Mesenchymal stem cell (in vitro differentiated cells and primary cell): ENCODE results near the gene NETO1.
A peak's percentile ranks its signal among the peaks of the same experiment; 100 is the strongest.

ENCODE experiments used
- DNase-seq: peaks from one replicate; pipeline ENCODE4 v3.0.0-alpha.2; 2013
- H2AFZ ChIP-seq: one replicate; pipeline ENCODE4 v1.6.1; 2013; ENCODE audit warnings: low read depth, mild to moderate bottlenecking, control low read depth, inconsistent platforms, low read length, moderate library complexity
- H2AK5ac ChIP-seq: 2 replicates; pipeline ENCODE4 v1.6.1; 2013; ENCODE audit warnings: low read length, moderate library complexity, mild to moderate bottlenecking, inconsistent platforms; ENCODE audit not compliant: severe bottlenecking
- H2BK120ac ChIP-seq: one replicate; pipeline ENCODE4 v1.6.1; 2013; ENCODE audit warnings: low read depth, mild to moderate bottlenecking, inconsistent platforms, low read length, moderate library complexity
- H2BK12ac ChIP-seq, 2 experiments: one replicate each; pipeline ENCODE4 v1.6.1; 2013; ENCODE audit warnings: inconsistent platforms in 2 of 2, low read length in 2 of 2, mild to moderate bottlenecking in 2 of 2, moderate library complexity in 2 of 2, control low read depth in 1 of 2
- H2BK15ac ChIP-seq: one replicate; pipeline ENCODE4 v1.6.1; 2013; ENCODE audit warnings: mild to moderate bottlenecking, low read depth, inconsistent platforms; ENCODE audit not compliant: poor library complexity, severe bottlenecking
- H2BK5ac ChIP-seq: 2 replicates; pipeline ENCODE4 v1.6.1; 2013; ENCODE audit warnings: low read depth, mild to moderate bottlenecking, low read length, control low read depth, inconsistent platforms; ENCODE audit not compliant: poor library complexity, severe bottlenecking
- H3K14ac ChIP-seq, 2 experiments: one replicate each; pipeline ENCODE4 v1.6.1; 2013; ENCODE audit warnings: inconsistent platforms in 2 of 2, low read length in 2 of 2, control low read depth in 1 of 2, mild to moderate bottlenecking in 1 of 2, moderate library complexity in 1 of 2
- H3K18ac ChIP-seq, 2 experiments: one replicate each; pipeline ENCODE4 v1.6.1; 2013; ENCODE audit warnings: inconsistent platforms in 2 of 2, low read length in 2 of 2, control low read depth in 1 of 2, low read depth in 1 of 2, mild to moderate bottlenecking in 1 of 2
- H3K23ac ChIP-seq, 2 experiments: one replicate each; pipeline ENCODE4 v1.6.1; 2013; ENCODE audit warnings: inconsistent platforms in 2 of 2, low read length in 2 of 2, mild to moderate bottlenecking in 2 of 2, moderate library complexity in 2 of 2, control low read depth in 1 of 2
- H3K27ac ChIP-seq: 2 replicates; pipeline ENCODE4 v1.5.1; 2013; ENCODE audit warnings: mild to moderate bottlenecking, moderate library complexity, low read length, control low read depth, inconsistent platforms; ENCODE audit not compliant: poor library complexity, severe bottlenecking
- H3K27me3 ChIP-seq, 2 experiments: 2 replicates each; pipeline versions ENCODE4 v1.6.1 to v1.7.0; 2013; ENCODE audit warnings: low read length in 2 of 2, mild to moderate bottlenecking in 2 of 2, moderate library complexity in 2 of 2, control low read depth in 1 of 2, inconsistent platforms in 1 of 2; ENCODE audit not compliant: control insufficient read depth in 1 of 2, insufficient read depth in 1 of 2
- H3K36me3 ChIP-seq, 2 experiments: 2 replicates each; pipeline versions ENCODE4 v1.6.1 to v1.7.0; 2013; ENCODE audit warnings: low read length in 2 of 2, control low read depth in 1 of 2, inconsistent platforms in 1 of 2, low read depth in 1 of 2, mild to moderate bottlenecking in 1 of 2; ENCODE audit not compliant: insufficient read depth in 2 of 2, control insufficient read depth in 1 of 2
- H3K4ac ChIP-seq, 2 experiments: one replicate each; pipeline ENCODE4 v1.6.1; 2013; ENCODE audit warnings: inconsistent platforms in 2 of 2, low read length in 2 of 2, mild to moderate bottlenecking in 2 of 2, moderate library complexity in 2 of 2, control low read depth in 1 of 2, low read depth in 1 of 2
- H3K4me1 ChIP-seq: 2 replicates; pipeline ENCODE4 v1.6.1; 2013; ENCODE audit warnings: low read depth, low read length, control low read depth; ENCODE audit not compliant: control insufficient read depth, insufficient read depth
- H3K4me2 ChIP-seq: 2 replicates; pipeline ENCODE4 v1.6.1; 2013; ENCODE audit warnings: low read length, mild to moderate bottlenecking, inconsistent platforms; ENCODE audit not compliant: poor library complexity, severe bottlenecking
- H3K4me3 ChIP-seq, 2 experiments: 2 replicates each; pipeline versions ENCODE4 v1.5.1 to v1.7.0; 2013; ENCODE audit warnings: low read length in 2 of 2, mild to moderate bottlenecking in 2 of 2, control low read depth in 1 of 2, low read depth in 1 of 2; ENCODE audit not compliant: insufficient read depth in 1 of 2
- H3K79me1 ChIP-seq: replicated peaks from 2 replicates; pipeline ENCODE4 v1.6.1; 2013; ENCODE audit warnings: mild to moderate bottlenecking, control low read depth, low read length, inconsistent platforms; ENCODE audit not compliant: poor library complexity, severe bottlenecking
- H3K9ac ChIP-seq: 2 replicates; pipeline ENCODE4 v1.7.0; 2013; ENCODE audit warnings: mild to moderate bottlenecking, low read length, moderate library complexity
- H3K9me3 ChIP-seq: 2 replicates; pipeline ENCODE4 v1.7.0; 2013; ENCODE audit warnings: mild to moderate bottlenecking, low read length; ENCODE audit not compliant: control insufficient read depth
- H4K8ac ChIP-seq: one replicate; pipeline ENCODE4 v1.6.1; 2013; ENCODE audit warnings: inconsistent platforms, mild to moderate bottlenecking, low read length, moderate library complexity
- H4K91ac ChIP-seq: one replicate; pipeline ENCODE4 v1.6.1; 2013; ENCODE audit warnings: mild to moderate bottlenecking, low read length, inconsistent platforms
- WGBS: methylation state at CpG from one replicate; pipeline ENCODE4 v1.1.7; 2013; ENCODE audit warnings: mixed read lengths; 5-methylcytosine and 5-hydroxymethylcytosine counted together

Gene NETO1

DNA sequence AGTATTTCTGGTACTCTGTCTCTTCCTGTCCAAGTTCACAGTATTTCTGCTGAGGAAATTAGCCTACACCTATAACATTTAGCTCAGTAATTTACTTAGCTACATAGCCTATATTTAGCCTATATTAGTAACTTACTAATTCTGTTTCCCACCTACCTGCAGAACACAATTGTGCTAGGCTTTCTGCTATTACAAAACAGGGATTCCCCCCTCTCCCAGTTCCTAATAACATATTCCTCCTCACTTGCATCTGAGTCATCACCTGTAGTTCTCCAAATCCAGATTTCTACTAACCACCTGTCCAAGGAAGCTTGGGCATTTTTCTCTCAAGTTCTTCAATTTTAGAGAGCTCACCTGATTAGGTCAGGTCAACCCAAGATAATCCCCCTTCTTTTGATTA is 94.9 kb downstream of the NETO1 start:
- Histone ChIP-seq H3K4me1 (no peaks in the 10 kb centered on the region), H2AK5ac (no peak overlapping the region), H3K36me3 (no peaks in the 10 kb centered on the region), H3K23ac (no peak overlapping the region), H3K79me1 (no peaks in the 10 kb centered on the region), H3K9me3 (peaks cover 4% of the 10 kb centered on the region), H3K4ac (no peak overlapping the region), H3K4me2 (no peak overlapping the region), H2AFZ (no peak overlapping the region), H2BK120ac (no peak overlapping the region), H4K8ac (no peak overlapping the region), H3K14ac (no peak overlapping the region), H3K27ac (no peak overlapping the region), H2BK5ac (no peak overlapping the region), H4K91ac (no peak overlapping the region), H2BK12ac (no peak overlapping the region), H3K9ac (no peak overlapping the region), H3K4me3 (no peak overlapping the region), H3K27me3 (no peaks in the 10 kb centered on the region), H3K18ac (no peak overlapping the region), H2BK15ac (no peak overlapping the region)
- DNase-seq, result no peak

GRCh38 chr18:72768681-72769229 is 99.0 kb downstream of the NETO1 start:
- Histone ChIP-seq H4K91ac (no peak overlapping the region), H3K14ac (no peak overlapping the region), H3K79me1 (no peaks in the 10 kb centered on the region), H3K9ac (no peak overlapping the region), H2BK12ac (no peak overlapping the region), H3K4me2 (no peak overlapping the region), H3K4me1 (no peaks in the 10 kb centered on the region), H2AFZ (no peak overlapping the region), H3K9me3 (no peaks in the 10 kb centered on the region), H3K4ac (no peak overlapping the region), H2BK5ac (no peak overlapping the region), H3K18ac (no peak overlapping the region), H3K36me3 (no peaks in the 10 kb centered on the region), H3K27ac (no peak overlapping the region), H3K4me3 (no peak overlapping the region), H2AK5ac (no peak overlapping the region), H3K23ac (no peak overlapping the region), H4K8ac (no peak overlapping the region), H3K27me3 (no peaks in the 10 kb centered on the region), H2BK120ac (no peak overlapping the region), H2BK15ac (no peak overlapping the region)
- DNase-seq, result no peak
- WGBS, result 75% methylated on average over 6 of the region's 8 CpGs

DNA sequence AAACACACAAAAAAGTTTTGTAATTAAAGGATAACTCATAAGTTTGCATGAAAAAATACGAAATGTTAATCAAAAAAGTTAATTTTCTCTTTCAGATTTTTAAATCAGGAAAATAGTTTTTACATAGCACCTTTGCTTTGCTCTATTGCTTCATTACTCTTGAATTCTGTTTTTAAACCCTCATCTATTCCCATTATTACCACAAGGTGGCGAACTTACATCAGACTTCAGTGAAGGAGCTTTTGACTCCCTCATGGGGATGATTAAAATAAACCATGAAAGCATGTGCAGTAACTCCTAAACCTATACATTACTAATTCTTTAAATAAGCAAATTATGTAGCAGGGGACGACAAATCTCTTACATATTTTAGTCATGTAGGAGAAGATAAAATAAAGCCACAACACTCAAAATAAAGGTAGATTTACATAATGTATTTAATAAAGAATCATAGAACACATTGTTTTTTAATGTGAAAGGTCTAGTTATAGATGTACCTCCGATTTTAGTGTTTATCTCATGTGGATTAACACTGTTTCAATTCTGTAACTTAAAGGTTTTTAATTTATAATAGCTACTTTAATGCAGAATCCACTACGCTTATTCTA is 105.2 kb downstream of the NETO1 start:
- Histone ChIP-seq H3K4ac (no peak overlapping the region), H3K9me3 (no peaks in the 10 kb centered on the region), H4K8ac (no peak overlapping the region), H3K79me1 (no peaks in the 10 kb centered on the region), H3K23ac (no peak overlapping the region), H3K36me3 (no peaks in the 10 kb centered on the region), H2AFZ (no peak overlapping the region), H3K27ac (no peak overlapping the region), H2BK5ac (no peak overlapping the region), H3K27me3 (no peaks in the 10 kb centered on the region), H3K4me2 (no peak overlapping the region), H3K14ac (no peak overlapping the region), H3K4me1 (no peaks in the 10 kb centered on the region), H3K4me3 (no peak overlapping the region), H2BK15ac (no peak overlapping the region), H2BK12ac (no peak overlapping the region), H2BK120ac (no peak overlapping the region), H3K9ac (no peak overlapping the region), H3K18ac (no peak overlapping the region), H4K91ac (no peak overlapping the region), H2AK5ac (no peak overlapping the region)
- WGBS, result 0% methylated on average over 1 of the region's 5 CpGs
- peak; percentile 69 for DNase-seq

GRCh38 chr18:72752220-72752619 is 115.6 kb downstream of the NETO1 start:
- Histone ChIP-seq H2AFZ (no peak overlapping the region), H3K79me1 (no peaks in the 10 kb centered on the region), H3K27me3 (no peaks in the 10 kb centered on the region), H2BK5ac (no peak overlapping the region), H3K4me3 (no peak overlapping the region), H3K27ac (no peak overlapping the region), H3K14ac (no peak overlapping the region), H3K4ac (no peak overlapping the region), H4K8ac (no peak overlapping the region), H3K9ac (no peak overlapping the region), H3K9me3 (no peaks in the 10 kb centered on the region), H3K36me3 (peaks cover 0 to 4% of the 10 kb centered on the region in 2 experiments), H2BK120ac (no peak overlapping the region), H3K23ac (no peak overlapping the region), H3K4me2 (no peak overlapping the region), H2BK15ac (no peak overlapping the region), H4K91ac (no peak overlapping the region), H2BK12ac (no peak overlapping the region), H3K4me1 (no peaks in the 10 kb centered on the region), H3K18ac (no peak overlapping the region), H2AK5ac (no peak overlapping the region)
- no peak for DNase-seq
- WGBS, result 37% methylated on average over 3 of the region's 4 CpGs
